Lung (tissue), 12 donors: ENCODE measurements around the gene POLR3K. TPM values are rescaled to one million over a fixed set of nuclear protein-coding genes. Genes with fewer than 3 reads are reported as not detected.
"Not testable (repeated sequence)": the region's sequence is repeated elsewhere in the genome, so short reads cannot be mapped to it uniquely, and the experiment has no call there.

Experiments
- ATAC-seq: fragments of 200-7000 bp; cut with Tn5 transposase; one replicate; pipeline ENCODE4 v1.9.1; 2020; ENCODE audit warnings: moderate number of reproducible peaks; ENCODE audit not compliant: insufficient read depth, low FRiP score
- DNase-seq, 3 donors: peaks; one replicate each; pipeline ENCODE4 v3.0.0-alpha.2; 2013 to 2017
- H3K27ac ChIP-seq, 2 donors: one replicate each; pipeline ENCODE4 v1.5.1; 2013; ENCODE audit warnings: mild to moderate bottlenecking in 2 of 2, moderate library complexity in 2 of 2, control low read depth in 1 of 2, inconsistent platforms in 1 of 2, low read depth in 1 of 2, low read length in 1 of 2
- H3K27me3 ChIP-seq, 3 donors: one replicate each; pipeline ENCODE4 v1.5.1; 2013; ENCODE audit warnings: low read length in 2 of 3; ENCODE audit not compliant: control insufficient read depth in 3 of 3, insufficient read depth in 3 of 3
- H3K36me3 ChIP-seq, 4 donors: one replicate each; pipeline ENCODE4 v1.5.1; 2013; ENCODE audit warnings: low read length in 4 of 4, mild to moderate bottlenecking in 1 of 4, moderate library complexity in 1 of 4; ENCODE audit not compliant: control insufficient read depth in 4 of 4, insufficient read depth in 4 of 4
- H3K4me1 ChIP-seq, 5 donors: one replicate each; pipeline ENCODE4 v1.5.1; 2013; ENCODE audit warnings: low read length in 5 of 5, mild to moderate bottlenecking in 2 of 5, moderate library complexity in 1 of 5; ENCODE audit not compliant: control insufficient read depth in 5 of 5, insufficient read depth in 5 of 5
- H3K4me3 ChIP-seq: one replicate; pipeline ENCODE4 v1.5.1; 2013; ENCODE audit warnings: mild to moderate bottlenecking, control low read depth, moderate library complexity
- H3K9ac ChIP-seq, 2 donors: one replicate each; pipeline ENCODE4 v1.5.1; 2013; ENCODE audit warnings: low read length in 2 of 2, control low read depth in 1 of 2; ENCODE audit not compliant: insufficient read depth in 1 of 2
- H3K9me3 ChIP-seq, 4 donors: one replicate each; pipeline ENCODE4 v1.5.1; 2013; ENCODE audit warnings: low read length in 3 of 4, mild to moderate bottlenecking in 1 of 4, moderate library complexity in 1 of 4; ENCODE audit not compliant: control insufficient read depth in 4 of 4, insufficient read depth in 3 of 4
- CTCF ChIP-seq: IDR thresholded peaks from 2 replicates; pipeline ENCODE4 v1.5.1; 2012; ENCODE audit warnings: mild to moderate bottlenecking; ENCODE audit errors: control extremely low read depth, extremely low read depth
- WGBS, 2 donors: extraction: QIAGEN DNeasy Blood & Tissue Kit; methylation state at CpG; one replicate each; pipeline ENCODE4 v1.1.7; 2013; 5-methylcytosine and 5-hydroxymethylcytosine counted together
- polyA plus RNA-seq, 2 donors: library from polyadenylated mRNA; stranded (reverse); fragments of 200-250 nt; gene quantifications; one replicate each; pipeline ENCODE4 v1.2.1, GENCODE V29; 2013
- total RNA-seq, 2 donors: library from RNA; depleted of rRNA in 1 of 2; stranded (reverse); fragments of >200 nt in 1 of 2; gene quantifications; one replicate each; pipeline ENCODE4 v1.2.1, GENCODE V29; 2014 to 2021
- donor health status: control.
- donor health status: control.
- donor health status: Bipolar disorder and iron deficiency.
- donor health status: healthy.
- donor health status: DM: yes; HTN: yes; CAD: no.

Gene POLR3K
- total and polyA plus RNA-seq, 4 donors, result 4.8 to 15.7 (median 12.0) TPM

GRCh38 chr16:50769-51591 lies 2.4 kb downstream of the POLR3K start:
- no peak for TF ChIP-seq CTCF
- H3K9me3 ChIP-seq, result no peaks in the 10 kb centered on the region
- 88 to 94% methylated on average over 15 of the region's 15 CpGs for WGBS, 2 donors
- H3K27ac ChIP-seq, result no peak overlapping the region
- H3K36me3 ChIP-seq, result peaks cover 0 to 16% (median 8%) of the 10 kb centered on the region in 4 donors
- H3K4me1 ChIP-seq, result peaks cover 0 to 7% (median 3%) of the 10 kb centered on the region in 5 donors
- no peak overlapping the region for H3K9ac ChIP-seq
- ATAC-seq (no peak), DNase-seq (no peak)
- H3K4me3 ChIP-seq, result no peak overlapping the region
- H3K27me3 ChIP-seq, result no peaks in the 10 kb centered on the region

GRCh38 chr16:47234-47633 lies 6.2 kb downstream of the POLR3K start:
- H3K36me3 ChIP-seq, result peaks cover 3 to 19% (median 8%) of the 10 kb centered on the region in 4 donors
- TF ChIP-seq CTCF, result no peak
- no peaks in the 10 kb centered on the region for H3K27me3 ChIP-seq
- no peaks in the 10 kb centered on the region for H3K9me3 ChIP-seq
- H3K9ac ChIP-seq, result no peak overlapping the region
- no peak overlapping the region for H3K4me3 ChIP-seq
- DNase-seq (no peak), ATAC-seq (no peak)
- no peak overlapping the region for H3K27ac ChIP-seq
- WGBS, 2 donors, result 96% methylated on average over 7 of the region's 7 CpGs
- H3K4me1 ChIP-seq, result no peaks in the 10 kb centered on the region

- ATAC-seq, DNase-seq, H3K9ac ChIP-seq, H3K27me3 ChIP-seq, H3K9me3 ChIP-seq, H3K27ac ChIP-seq, H3K4me3 ChIP-seq, H3K4me1 ChIP-seq: not testable (repeated sequence)
- H3K36me3 ChIP-seq, result peaks cover 3 to 19% (median 8%) of the 10 kb centered on the region in 4 donors
- WGBS, 2 donors, result 97% methylated on average over 7 of the region's 7 CpGs
These were observed 6.9 kb downstream of the POLR3K start for GRCh38 chr16:46510-46909.

GRCh38 chr16:45454-45853 lies 8.0 kb downstream of the POLR3K start:
- DNase-seq, result no peak
- Histone ChIP-seq H3K27me3 (no peaks in the 10 kb centered on the region), H3K4me1 (no peaks in the 10 kb centered on the region), H3K36me3 (peaks cover 3 to 16% (median 7%) of the 10 kb centered on the region in 4 donors), H3K4me3 (no peak overlapping the region), H3K27ac (no peak overlapping the region), H3K9ac (no peak overlapping the region), H3K9me3 (no peaks in the 10 kb centered on the region)
- 85 to 87% methylated on average over 5 of the region's 5 CpGs for WGBS, 2 donors
- ATAC-seq, result no peak
- no peak for TF ChIP-seq CTCF
